Kidney glomerular epithelial cell (primary cell): ENCODE results near the gene PNRC1.
"Not testable (repeated sequence)": the region's sequence is repeated elsewhere in the genome, so short reads cannot be mapped to it uniquely, and the experiment has no call there.

ENCODE experiments used
- DNase-seq: peaks from one replicate; lab custom pipeline; 2025; lab: John Stamatoyannopoulos, UW

The PNRC1 gene

DNA sequence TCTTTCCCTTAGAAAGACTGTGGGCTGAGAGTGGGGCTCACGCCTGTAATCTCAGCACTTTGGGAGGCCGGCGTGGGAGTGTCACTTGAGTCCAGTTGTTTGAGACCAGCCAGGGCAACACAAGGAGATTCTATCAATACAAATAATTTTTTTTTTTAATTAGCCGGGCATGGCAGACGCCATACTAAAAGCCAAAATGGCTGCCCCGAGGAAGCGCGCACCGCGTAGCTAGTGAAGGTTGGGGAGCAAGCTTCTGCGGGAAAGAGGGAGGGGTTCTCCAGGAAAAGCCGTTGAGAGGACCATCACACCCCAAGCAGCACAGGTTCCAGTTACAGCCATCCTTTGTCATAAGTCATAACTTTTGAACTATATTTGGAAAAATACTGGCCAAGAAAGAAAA lies 21.3 kb upstream of the PNRC1 start:
- DNase-seq: no peak

GRCh38 chr6:89063881-89064280 lies 16.7 kb upstream of the PNRC1 start:
- no peak for DNase-seq

DNA sequence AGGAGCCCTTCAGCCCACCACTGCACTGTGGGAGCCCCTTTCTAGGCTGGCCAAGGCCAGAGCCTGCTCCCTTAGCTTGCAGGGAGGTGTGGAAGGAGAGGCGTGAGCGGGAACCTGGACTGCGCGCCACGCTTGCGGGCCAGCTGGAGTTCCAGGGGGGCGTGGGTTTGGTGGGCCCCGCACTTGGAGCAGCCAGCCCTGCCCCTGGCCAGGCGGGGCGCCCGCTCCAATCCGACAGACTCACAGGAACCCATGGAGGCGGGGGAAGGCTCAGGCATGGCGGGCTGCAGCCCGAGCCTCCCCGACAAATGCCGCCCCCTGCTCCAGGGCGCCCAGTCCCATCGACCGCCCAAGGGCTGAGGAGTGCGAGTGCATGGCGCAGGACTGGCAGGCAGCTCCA lies 15.6 kb upstream of the PNRC1 start:
- not testable (repeated sequence) for DNase-seq

- not testable (repeated sequence) for DNase-seq
Observed at GRCh38 chr6:89066121-89066520, 14.4 kb upstream of the PNRC1 start.

- DNase-seq: no peak
Observed at GRCh38 chr6:89066940-89067646, 13.5 kb upstream of the PNRC1 start.

DNA sequence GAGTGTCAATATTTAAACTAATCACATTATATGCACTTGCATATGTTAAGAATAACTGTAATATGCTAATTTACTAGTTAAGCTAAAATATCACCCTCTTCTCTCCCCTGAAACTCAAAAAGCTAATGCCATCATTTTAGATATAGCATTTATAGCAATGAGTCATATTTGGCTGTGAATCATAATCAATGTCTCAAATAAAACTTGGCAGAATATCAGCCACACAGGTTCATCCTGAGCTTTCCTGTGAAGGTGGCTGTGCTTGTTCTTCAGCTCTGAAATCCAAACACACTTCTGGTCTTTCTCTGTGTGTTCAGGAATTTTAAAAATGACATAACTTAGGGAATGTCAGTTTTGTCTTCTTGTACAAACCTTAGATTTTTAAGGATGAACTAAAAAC lies 12.8 kb upstream of the PNRC1 start:
- DNase-seq: no peak

GRCh38 chr6:89068695-89069094 lies 11.9 kb upstream of the PNRC1 start:
- no peak for DNase-seq

- DNase-seq: no peak
Observed at GRCh38 chr6:89069536-89070163, 10.9 kb upstream of the PNRC1 start.

GRCh38 chr6:89071036-89071435 lies 9.5 kb upstream of the PNRC1 start:
- DNase-seq: no peak

GRCh38 chr6:89073014-89073620 lies 7.4 kb upstream of the PNRC1 start:
- DNase-seq: no peak

DNA sequence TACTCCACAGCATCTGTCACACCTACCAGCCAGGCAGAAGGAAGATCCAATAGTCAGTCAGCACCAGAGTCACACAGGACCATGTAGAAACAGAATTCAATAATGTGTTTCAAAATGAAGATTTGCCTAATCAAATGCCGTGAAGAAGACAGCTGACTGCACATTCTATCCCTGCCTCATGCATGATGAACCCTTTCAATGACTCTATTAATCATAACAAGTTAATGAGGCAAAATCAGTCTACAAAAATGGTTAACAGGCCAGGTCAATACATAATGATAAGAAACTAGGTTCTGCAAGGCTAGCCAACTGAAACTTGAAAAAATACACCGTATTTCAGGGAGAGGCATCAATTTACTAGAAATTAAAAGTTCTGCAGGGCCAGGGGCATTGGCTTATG lies 6.7 kb upstream of the PNRC1 start:
- peak; percentile 19 for DNase-seq

- DNase-seq: peak; percentile 78
Observed at GRCh38 chr6:89079511-89080234, 878 bp upstream of the PNRC1 start.

DNA sequence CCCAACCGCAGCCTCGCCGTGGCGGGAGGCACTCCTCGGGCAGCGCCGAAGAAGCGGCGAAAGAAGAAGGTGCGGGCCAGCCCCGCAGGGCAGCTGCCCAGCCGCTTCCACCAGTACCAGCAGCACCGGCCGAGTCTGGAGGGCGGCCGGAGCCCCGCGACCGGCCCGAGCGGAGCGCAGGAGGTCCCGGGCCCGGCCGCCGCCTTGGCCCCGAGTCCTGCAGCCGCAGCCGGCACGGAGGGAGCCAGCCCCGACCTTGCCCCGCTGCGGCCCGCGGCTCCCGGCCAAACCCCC lies 525 bp downstream of the PNRC1 start:
- no peak for DNase-seq

DNA sequence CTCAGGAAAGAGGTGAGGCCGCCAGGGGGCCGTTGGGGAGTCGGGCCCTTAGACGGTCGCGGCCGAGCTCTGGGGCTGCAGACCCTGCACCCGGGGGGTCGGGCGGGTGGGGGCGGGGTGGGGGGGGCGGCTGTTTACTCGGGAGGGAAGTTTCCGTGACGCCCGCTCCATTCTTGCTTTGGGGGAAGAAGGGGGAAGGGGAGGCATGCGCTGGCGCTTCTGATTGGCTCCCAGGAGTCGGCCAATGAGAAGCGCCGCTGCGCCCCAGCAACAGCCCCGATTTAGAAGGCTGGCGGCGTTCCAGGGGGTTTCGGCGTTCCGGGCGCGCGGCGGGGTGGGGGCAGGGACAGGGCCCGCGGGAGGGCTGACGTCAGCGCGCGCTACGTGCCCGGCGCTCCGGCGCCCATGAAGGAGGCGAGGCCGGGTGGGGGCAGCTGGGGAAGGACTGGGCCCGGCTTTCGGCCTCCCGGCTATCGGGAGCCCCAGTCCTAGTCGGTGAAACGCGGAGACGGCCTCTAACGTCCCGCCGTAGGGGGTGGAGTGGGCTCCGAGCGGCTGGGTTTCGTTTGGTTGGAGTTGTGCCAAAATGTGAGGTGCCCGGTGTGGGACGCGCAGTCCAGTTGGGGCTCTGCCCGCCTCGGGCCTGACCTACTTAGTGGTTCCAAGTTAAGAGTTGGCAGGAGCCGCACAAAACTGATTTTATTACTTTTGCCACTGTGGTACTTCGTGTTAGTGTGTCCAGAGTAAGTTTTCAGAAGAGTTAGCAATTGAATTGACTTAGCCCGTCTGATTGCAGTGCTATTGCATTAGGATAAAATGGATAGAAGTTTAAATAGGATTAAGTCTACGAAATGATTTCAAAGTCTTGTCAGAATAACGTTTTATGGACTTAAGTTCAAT lies 1.1 kb downstream of the PNRC1 start:
- DNase-seq: peak; percentile 91

DNA sequence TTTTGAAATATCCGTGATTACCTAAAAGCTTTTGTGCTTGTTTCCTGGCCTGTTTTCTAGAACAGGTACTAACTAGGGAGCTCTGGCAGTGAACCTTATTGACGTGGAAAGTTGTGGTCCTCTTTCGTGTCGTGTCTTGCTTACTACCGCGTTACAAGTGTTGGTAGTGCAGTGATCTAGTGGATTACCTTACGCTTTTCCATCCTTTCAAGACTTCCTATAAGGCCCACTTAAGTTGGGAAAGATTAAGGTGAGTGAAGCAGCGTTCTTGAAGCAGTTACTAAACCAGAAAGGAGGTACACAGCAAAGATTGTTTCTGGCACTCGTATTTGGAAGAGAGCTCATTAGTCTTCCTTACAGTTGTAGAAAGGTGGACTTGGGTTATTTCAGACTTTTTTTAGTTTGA lies 1.9 kb downstream of the PNRC1 start:
- peak; percentile 21 for DNase-seq

DNA sequence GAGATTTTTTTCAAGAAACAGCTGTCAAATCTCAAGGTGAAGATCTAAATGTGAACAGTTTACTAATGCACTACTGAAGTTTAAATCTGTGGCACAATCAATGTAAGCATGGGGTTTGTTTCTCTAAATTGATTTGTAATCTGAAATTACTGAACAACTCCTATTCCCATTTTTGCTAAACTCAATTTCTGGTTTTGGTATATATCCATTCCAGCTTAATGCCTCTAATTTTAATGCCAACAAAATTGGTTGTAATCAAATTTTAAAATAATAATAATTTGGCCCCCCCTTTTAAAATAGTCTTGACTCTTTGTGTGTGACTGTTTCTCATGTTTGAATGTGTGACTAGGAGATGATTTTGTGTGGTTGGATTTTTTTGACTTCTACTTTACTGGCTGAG lies 4.0 kb downstream of the PNRC1 start:
- DNase-seq: no peak

GRCh38 chr6:89084954-89085353 lies 4.4 kb downstream of the PNRC1 start:
- DNase-seq: no peak

GRCh38 chr6:89085409-89086205 lies 5.1 kb downstream of the PNRC1 start:
- DNase-seq: no peak

DNA sequence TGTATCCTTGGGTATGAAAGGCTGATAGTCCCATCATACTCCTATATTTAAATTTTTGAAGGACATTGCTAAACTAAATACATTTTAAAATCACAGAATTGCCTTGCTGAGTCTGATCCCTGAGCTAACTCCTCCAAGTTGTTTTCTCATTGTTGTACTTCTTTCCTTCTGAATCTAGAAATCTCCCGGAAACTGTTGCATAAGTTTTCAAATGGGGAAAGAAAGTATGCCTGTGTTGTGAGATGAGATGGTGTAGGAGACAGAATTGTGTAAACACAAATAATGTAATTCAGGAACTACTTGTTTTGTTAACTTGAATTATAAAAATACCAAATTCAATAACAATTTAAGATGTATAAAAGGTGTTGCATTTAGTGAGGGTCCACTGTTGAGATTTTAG lies 7.3 kb downstream of the PNRC1 start:
- no peak for DNase-seq

DNA sequence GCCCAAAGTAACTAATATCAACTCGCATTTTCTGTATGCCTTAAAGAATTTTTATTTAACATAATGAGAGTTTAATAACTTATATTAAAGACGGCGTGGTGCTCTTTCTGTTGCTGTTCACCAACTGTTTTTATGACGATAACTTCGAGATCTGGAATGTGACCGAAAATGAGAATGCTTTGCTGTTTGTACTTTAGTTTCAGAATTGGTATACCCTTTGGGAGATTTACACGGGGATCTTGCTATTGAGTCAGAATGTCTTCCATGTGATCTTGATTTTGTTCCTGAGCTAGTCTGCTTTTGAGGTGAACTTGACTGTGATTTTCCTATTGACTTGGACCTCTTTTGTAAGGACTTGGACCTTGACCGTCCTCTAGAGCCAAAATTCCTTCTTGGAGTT lies 17.9 kb downstream of the PNRC1 start:
- DNase-seq: no peak

- no peak for DNase-seq
Observed at GRCh38 chr6:89100114-89100513, 19.6 kb downstream of the PNRC1 start.
